SK-N-SH treated with all-trans-retinoic acid at 6 μM for 48 hours (cell line): ENCODE measurements around the gene NCAM2.

ENCODE experiments used
- GLIS3 ChIP-seq: fragments of 250-450 bp; sonication (Bioruptor Pico); IDR thresholded peaks from 2 replicates; pipeline ENCODE4 v1.5.0; 2020; ENCODE audit warnings: mild to moderate bottlenecking, moderate library complexity
- ZNF70 ChIP-seq: fragments of 450-650 bp; formaldehyde crosslinking; IDR thresholded peaks from 2 replicates; pipeline ENCODE4 v1.5.0; 2020; ENCODE audit warnings: mild to moderate bottlenecking, moderate library complexity

DNA sequence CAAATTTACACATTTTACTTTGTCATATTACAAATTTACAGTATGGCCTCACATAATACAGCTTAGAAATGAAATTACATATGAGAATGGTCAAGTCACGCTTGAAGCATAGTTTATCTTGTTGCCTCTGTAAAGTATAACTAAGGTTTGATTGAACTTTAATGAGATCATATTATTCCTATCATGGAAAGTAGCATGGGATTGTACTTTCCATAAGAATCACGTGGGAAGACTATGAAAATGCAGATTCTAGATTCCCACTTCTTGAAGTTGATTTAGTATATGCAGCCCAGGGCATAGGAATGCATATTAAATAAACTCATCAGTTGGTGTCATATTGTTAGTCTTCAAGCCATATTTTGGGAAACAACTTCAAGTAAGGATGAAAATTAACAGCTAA lies 342.8 kb downstream of the NCAM2 start:
- TF ChIP-seq ZNF70, result no peak
- TF ChIP-seq GLIS3, result no peak
